ENCODE measurements around the gene FAM120B.
A peak's percentile ranks its signal among the peaks of the same experiment; 100 is the strongest.

Gene FAM120B

DNA sequence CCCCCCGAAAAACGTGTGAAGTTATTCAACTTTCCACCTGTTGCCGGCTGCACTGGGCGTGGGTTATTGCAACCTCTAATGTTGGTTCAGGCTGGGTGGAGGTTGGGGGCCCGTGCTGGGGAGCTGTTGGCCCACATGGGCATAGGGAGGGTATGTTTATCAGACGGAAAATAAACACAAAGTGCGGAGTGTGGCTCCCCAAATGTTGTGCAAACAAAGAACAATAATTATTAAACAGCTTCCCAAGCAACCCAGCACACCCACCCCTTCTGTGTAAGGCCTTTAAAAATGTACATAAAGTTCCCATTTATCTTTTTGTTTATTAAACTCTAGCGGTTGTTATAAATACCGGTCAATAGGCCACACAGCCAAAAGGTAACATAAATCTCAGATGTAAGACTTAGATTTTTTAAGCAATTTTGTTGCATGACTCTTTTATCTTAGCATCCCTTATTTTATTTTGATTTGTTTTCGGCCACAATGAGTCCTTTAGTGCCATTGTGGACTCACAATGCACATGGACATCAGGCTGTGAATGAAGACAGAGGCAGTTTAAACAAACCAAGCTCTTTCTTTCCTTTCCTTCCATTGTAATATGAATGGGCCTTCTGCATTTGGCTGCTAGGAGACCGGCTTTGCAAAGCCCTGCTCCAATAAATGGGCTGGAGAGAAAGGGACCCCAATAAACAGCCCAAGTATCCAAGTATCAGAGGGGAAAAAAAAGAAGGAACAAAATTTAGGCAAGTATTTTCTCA is 8.8 kb upstream of the FAM120B start:
- Histone ChIP-seq H3K9ac (ENCODE audit: insufficient read length) (no peak overlapping the region), H3K27ac (no peak overlapping the region), H3K4me3 (no peak overlapping the region), H3K9me3 (ENCODE audit: low read depth, low read length) (no peaks in the 10 kb centered on the region), H3K36me3 (ENCODE audit: insufficient read depth, low read length) (no peaks in the 10 kb centered on the region)
- no peak for TF ChIP-seq POLR2AphosphoS5 (IDR thresholded peaks at IDR 0.05; ENCODE audit: borderline replicate concordance, low read depth, low read length)
- no peak for TF ChIP-seq FOXP2 (optimal IDR thresholded peaks at IDR 0.05; ENCODE audit: control extremely low read depth, extremely low read length, insufficient read depth)
- TF ChIP-seq EZH2 (IDR thresholded peaks at IDR 0.05) = no peak
- DNase-seq (ENCODE audit: low read depth, low spot score) = no peak

DNA sequence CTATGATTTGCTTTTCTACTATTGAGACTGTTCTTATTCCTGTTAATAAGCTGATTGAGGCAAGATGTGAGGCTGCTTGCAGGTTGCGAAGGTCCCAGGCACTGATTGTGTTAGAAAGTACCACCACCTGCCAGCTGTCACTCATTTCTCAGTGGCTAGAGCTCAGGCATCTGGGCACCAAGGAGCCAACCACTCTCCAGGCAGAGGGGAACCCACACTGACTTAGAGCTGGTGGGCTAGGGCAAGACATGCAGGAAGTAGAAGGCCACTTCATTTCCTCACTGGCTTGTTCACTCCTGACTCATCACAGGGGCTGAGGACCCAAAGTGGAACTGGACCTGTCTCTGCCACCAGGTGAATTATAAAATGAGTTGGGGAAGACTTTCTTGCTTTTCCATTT is 7.9 kb upstream of the FAM120B start:
- TF ChIP-seq EZH2 (IDR thresholded peaks at IDR 0.05) (no peak), FOXP2 (optimal IDR thresholded peaks at IDR 0.05; ENCODE audit: control extremely low read depth, extremely low read length, insufficient read depth) (no peak), POLR2AphosphoS5 (IDR thresholded peaks at IDR 0.05; ENCODE audit: borderline replicate concordance, low read depth, low read length) (no peak)
- DNase-seq (ENCODE audit: low read depth, low spot score) = no peak

DNA sequence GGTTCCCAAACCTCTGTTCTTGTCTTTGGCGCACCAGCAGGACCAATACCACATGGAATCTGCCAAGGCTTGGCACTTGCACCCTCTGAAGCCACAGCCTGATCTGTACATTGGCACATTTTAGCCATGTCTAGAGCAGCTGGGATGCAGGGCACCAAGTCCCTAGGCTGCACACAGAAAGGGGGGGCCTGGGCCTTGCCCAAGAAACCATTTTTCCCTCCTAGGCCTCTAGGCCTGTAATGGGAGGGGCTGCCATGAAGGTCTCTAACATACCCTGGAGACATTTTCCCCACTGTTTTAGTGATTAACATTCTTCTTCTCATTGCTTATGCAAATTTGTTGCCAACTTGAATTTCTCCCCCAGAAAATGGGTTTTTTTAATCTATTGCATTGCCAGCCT is 5.4 kb upstream of the FAM120B start:
- TF ChIP-seq FOXP2 (optimal IDR thresholded peaks at IDR 0.05; ENCODE audit: control extremely low read depth, extremely low read length, insufficient read depth) (no peak), POLR2AphosphoS5 (IDR thresholded peaks at IDR 0.05; ENCODE audit: borderline replicate concordance, low read depth, low read length) (no peak), EZH2 (IDR thresholded peaks at IDR 0.05) (no peak)
- Histone ChIP-seq H3K27ac (no peak overlapping the region), H3K36me3 (ENCODE audit: insufficient read depth, low read length) (no peaks in the 10 kb centered on the region), H3K4me3 (no peak overlapping the region), H3K9ac (ENCODE audit: insufficient read length) (no peak overlapping the region), H3K9me3 (ENCODE audit: low read depth, low read length) (no peaks in the 10 kb centered on the region)
- no peak for DNase-seq (ENCODE audit: low read depth, low spot score)

More for the DNA sequence above, 7.9 kb upstream of the FAM120B start:
- no peaks in the 10 kb centered on the region for H3K9me3 ChIP-seq (ENCODE audit: low read depth, low read length)
- no peak overlapping the region for H3K4me3 ChIP-seq
- H3K9ac ChIP-seq (ENCODE audit: insufficient read length) = no peak overlapping the region
- H3K27ac ChIP-seq = no peak overlapping the region
- no peaks in the 10 kb centered on the region for H3K36me3 ChIP-seq (ENCODE audit: insufficient read depth, low read length)

DNA sequence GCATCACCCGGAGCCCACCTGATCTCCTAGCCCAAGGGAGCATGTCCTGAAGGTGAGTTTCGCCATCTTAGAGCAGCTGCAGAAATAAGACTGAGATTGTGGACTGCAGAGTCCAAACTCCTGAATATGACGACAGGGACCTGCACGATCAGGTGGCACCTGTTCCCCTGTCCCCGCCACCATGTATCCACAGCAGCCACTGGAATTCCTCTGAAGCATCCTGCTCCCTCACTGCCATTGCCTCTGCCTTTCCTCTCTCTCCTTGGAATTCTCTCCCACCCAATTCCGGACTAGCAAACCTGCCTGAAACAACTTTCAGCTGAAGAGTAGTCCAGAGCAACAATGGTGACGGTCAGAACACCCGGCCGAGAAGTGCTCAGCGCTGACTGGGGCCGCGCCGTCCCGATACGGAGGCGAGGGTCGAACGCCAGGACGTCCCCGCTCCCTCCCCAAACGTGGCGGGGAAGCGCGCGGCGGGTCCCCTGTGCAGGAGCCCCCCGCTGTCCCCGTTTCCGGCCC is 694 bp upstream of the FAM120B start:
- H3K9me3 ChIP-seq (ENCODE audit: low read depth, low read length) = no peaks in the 10 kb centered on the region
- H3K4me3 ChIP-seq = peak overlapping the region; percentile 87
- peak overlapping the region; percentile 72 for H3K9ac ChIP-seq (ENCODE audit: insufficient read length)
- no peaks in the 10 kb centered on the region for H3K36me3 ChIP-seq (ENCODE audit: insufficient read depth, low read length)
- TF ChIP-seq FOXP2 (optimal IDR thresholded peaks at IDR 0.05; ENCODE audit: control extremely low read depth, extremely low read length, insufficient read depth) (no peak), EZH2 (IDR thresholded peaks at IDR 0.05) (no peak), POLR2AphosphoS5 (IDR thresholded peaks at IDR 0.05; ENCODE audit: borderline replicate concordance, low read depth, low read length) (no peak)
- DNase-seq (ENCODE audit: low read depth, low spot score) = no peak
- H3K27ac ChIP-seq = no peak overlapping the region

DNA sequence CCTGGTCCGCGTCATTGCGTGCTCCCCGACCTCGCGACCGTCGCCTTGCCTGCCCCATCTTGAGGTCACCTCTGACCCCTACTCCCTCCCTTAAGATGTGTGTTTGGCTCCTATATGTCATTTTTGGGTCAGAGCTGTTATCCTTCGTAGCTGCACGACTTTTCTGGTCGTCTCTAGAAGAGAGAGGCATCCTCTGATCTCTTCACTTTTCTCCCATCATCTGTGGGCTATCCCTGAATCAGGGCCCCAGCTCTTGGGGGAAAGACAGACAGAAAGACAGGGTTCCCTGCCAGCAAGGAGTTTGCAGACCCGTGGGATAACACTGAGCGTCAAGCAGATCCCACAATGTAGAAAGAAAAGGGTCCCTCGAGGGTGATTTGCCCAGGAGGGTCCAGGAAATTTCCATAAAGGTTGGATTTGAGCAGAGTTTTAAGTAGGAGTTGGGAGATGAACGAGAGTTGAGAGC is 555 bp downstream of the FAM120B start:
- Histone ChIP-seq H3K9ac (ENCODE audit: insufficient read length) (peak overlapping the region; percentile 92), H3K27ac (no peak overlapping the region), H3K4me3 (peak overlapping the region; percentile 87), H3K36me3 (ENCODE audit: insufficient read depth, low read length) (0 out of 2 replicates have a peak, but pooled peaks cover 4% of the 10 kb centered on the region), H3K9me3 (ENCODE audit: low read depth, low read length) (no peaks in the 10 kb centered on the region)
- TF ChIP-seq POLR2AphosphoS5 (IDR thresholded peaks at IDR 0.05; ENCODE audit: borderline replicate concordance, low read depth, low read length) (no peak), EZH2 (IDR thresholded peaks at IDR 0.05) (no peak), FOXP2 (optimal IDR thresholded peaks at IDR 0.05; ENCODE audit: control extremely low read depth, extremely low read length, insufficient read depth) (no peak)
- DNase-seq (ENCODE audit: low read depth, low spot score) = no peak

DNA sequence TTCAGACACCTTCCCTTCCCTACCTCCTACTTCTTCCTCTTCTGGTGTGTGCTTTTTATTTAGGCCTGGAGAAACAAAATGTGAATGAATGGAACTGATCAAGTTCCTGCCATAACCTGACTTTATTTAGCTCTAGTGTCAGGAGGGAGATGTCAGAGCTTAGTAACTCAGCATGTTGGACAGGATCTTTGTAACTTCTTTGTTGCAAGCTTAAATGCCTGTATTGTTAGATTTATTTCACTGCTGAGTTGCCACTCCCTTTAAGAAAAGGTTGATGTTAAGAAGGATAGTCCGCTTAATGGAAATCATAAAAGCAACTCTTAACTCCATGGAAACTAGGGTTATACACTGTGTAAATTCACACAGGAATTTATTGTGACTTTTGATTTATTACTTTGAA is 2.2 kb downstream of the FAM120B start:
- TF ChIP-seq POLR2AphosphoS5 (IDR thresholded peaks at IDR 0.05; ENCODE audit: borderline replicate concordance, low read depth, low read length) = no peak
- no peak for TF ChIP-seq EZH2 (IDR thresholded peaks at IDR 0.05)
- no peak for TF ChIP-seq FOXP2 (optimal IDR thresholded peaks at IDR 0.05; ENCODE audit: control extremely low read depth, extremely low read length, insufficient read depth)
- H3K4me3 ChIP-seq = no peak overlapping the region
- no peak overlapping the region for H3K27ac ChIP-seq
- no peak for DNase-seq (ENCODE audit: low read depth, low spot score)
- peak overlapping the region; percentile 4 for H3K9ac ChIP-seq (ENCODE audit: insufficient read length)
- no peaks in the 10 kb centered on the region for H3K9me3 ChIP-seq (ENCODE audit: low read depth, low read length)
- 0 out of 2 replicates have a peak, but pooled peaks cover 4% of the 10 kb centered on the region for H3K36me3 ChIP-seq (ENCODE audit: insufficient read depth, low read length)

DNA sequence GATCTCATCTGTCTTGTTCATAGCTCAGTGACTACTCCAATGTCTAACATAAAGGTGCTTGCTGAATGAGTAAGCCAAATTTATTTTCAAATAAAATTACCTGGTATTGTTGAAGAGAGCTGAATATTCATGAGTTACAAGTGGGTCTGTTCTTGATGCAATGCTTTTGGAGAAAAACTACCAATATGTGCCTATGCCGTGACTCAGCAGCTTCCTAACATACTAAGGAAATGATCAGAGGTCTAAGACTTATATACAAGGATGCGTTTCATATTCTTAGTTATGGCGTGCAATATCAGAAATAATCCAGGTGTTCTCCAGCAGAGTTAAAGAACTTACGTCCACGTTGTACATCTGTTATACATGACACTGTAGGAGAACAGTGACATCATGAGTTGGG is 5.1 kb downstream of the FAM120B start:
- Histone ChIP-seq H3K36me3 (ENCODE audit: insufficient read depth, low read length) (0 out of 2 replicates have a peak, but pooled peaks cover 4% of the 10 kb centered on the region), H3K9ac (ENCODE audit: insufficient read length) (no peak overlapping the region), H3K9me3 (ENCODE audit: low read depth, low read length) (no peaks in the 10 kb centered on the region), H3K27ac (no peak overlapping the region), H3K4me3 (no peak overlapping the region)
- TF ChIP-seq EZH2 (IDR thresholded peaks at IDR 0.05) (no peak), POLR2AphosphoS5 (IDR thresholded peaks at IDR 0.05; ENCODE audit: borderline replicate concordance, low read depth, low read length) (no peak), FOXP2 (optimal IDR thresholded peaks at IDR 0.05; ENCODE audit: control extremely low read depth, extremely low read length, insufficient read depth) (no peak)
- no peak for DNase-seq (ENCODE audit: low read depth, low spot score)

DNA sequence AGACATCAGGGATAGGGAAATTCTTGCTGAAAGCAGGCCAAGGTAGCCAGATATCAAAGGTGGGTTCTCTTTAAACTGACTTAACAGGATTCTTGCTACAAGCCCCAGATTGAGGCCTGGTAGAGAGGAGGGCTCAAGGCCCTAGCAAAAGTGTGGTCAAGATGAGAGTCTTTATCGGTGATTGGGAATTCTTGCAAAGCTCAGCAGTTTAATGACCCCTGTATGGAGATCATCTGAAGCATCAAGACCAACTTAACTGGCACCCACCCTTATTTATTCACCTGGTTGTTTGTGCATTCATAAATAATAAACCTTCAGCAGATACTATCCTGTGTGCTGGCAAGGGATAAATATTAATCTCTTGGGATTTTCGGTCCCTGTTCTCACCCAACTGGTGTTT is 6.3 kb downstream of the FAM120B start:
- H3K27ac ChIP-seq = no peak overlapping the region
- DNase-seq (ENCODE audit: low read depth, low spot score) = no peak
- no peak overlapping the region for H3K9ac ChIP-seq (ENCODE audit: insufficient read length)
- no peak overlapping the region for H3K4me3 ChIP-seq
- H3K36me3 ChIP-seq (ENCODE audit: insufficient read depth, low read length) = peaks cover 11% of the 10 kb centered on the region
- TF ChIP-seq EZH2 (IDR thresholded peaks at IDR 0.05) (no peak), POLR2AphosphoS5 (IDR thresholded peaks at IDR 0.05; ENCODE audit: borderline replicate concordance, low read depth, low read length) (no peak), FOXP2 (optimal IDR thresholded peaks at IDR 0.05; ENCODE audit: control extremely low read depth, extremely low read length, insufficient read depth) (no peak)
- H3K9me3 ChIP-seq (ENCODE audit: low read depth, low read length) = no peaks in the 10 kb centered on the region

All from SK-N-MC (cell line).